MM.1S (cell line): Measurements from ENCODE around the gene LEF1.

ENCODE experiments used
- EZH2phosphoT487 ChIP-seq: fragments of 300-600 bp; sonication (generic); IDR thresholded peaks from 2 replicates; pipeline ENCODE4 v1.6.1; 2018; ENCODE audit warnings: antibody characterized with exemption, low read length
- TF ChIP-seq, protein P1 (sequence below): fragments of 300-600 bp; sonication (generic); IDR thresholded peaks from 2 replicates; pipeline ENCODE4 v1.5.1; 2016; ENCODE audit warnings: antibody characterized with exemption, low read length, mixed read lengths

DNA sequence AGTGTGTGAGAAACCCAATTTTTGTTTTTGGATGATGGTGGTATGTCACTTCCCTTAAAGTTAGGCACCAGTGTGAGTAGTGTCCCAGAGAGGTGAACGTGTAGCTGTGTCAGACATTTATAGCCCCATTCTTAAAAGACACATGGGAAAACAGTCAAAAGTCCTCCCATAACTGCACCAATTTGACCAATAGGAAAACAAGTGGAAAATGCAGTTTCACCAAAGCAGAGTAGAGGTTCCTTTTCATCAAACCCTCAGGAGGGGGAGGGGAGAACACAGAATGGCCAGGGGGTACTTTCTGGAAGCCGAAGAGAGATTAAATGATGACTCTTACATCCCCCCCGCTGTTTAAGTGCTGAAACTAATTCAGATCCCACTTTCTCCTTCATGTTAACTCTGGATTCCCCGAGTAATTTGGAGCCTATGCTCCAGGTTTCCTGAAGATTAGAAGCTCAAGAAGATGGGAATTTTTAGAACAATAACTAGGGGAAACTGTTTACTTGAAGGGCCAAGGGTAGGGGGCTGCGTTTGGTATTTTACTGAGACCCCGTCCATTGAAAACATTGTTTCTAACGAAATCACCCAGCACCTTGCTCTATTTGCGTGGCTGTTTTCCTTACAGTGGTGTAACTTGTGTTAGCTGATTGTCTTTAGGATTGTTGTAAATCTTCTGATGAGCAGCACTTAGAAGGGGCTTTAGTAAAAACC is 2.1 kb upstream of the LEF1 start:
- TF ChIP-seq, protein P1, sequence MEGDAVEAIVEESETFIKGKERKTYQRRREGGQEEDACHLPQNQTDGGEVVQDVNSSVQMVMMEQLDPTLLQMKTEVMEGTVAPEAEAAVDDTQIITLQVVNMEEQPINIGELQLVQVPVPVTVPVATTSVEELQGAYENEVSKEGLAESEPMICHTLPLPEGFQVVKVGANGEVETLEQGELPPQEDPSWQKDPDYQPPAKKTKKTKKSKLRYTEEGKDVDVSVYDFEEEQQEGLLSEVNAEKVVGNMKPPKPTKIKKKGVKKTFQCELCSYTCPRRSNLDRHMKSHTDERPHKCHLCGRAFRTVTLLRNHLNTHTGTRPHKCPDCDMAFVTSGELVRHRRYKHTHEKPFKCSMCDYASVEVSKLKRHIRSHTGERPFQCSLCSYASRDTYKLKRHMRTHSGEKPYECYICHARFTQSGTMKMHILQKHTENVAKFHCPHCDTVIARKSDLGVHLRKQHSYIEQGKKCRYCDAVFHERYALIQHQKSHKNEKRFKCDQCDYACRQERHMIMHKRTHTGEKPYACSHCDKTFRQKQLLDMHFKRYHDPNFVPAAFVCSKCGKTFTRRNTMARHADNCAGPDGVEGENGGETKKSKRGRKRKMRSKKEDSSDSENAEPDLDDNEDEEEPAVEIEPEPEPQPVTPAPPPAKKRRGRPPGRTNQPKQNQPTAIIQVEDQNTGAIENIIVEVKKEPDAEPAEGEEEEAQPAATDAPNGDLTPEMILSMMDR: no peak
- TF ChIP-seq EZH2phosphoT487: no peak
